Measurements from ENCODE around the gene MLYCD.

GRCh38 chr16:83917152-83918120 is 18.5 kb downstream of the MLYCD start:
- TF ChIP-seq CTCF (IDR thresholded peaks at IDR 0.05) (no peak), POLR2A (IDR thresholded peaks at IDR 0.05) (no peak)

Data from gastroesophageal sphincter (tissue), 3 donors.